Fibroblast of lung (primary cell): ENCODE data around the gene TH. TPM values are rescaled to one million over a fixed set of nuclear protein-coding genes. Genes with fewer than 3 reads are reported as not detected.

Experiments
- DNase-seq, 2 donors: peaks; one replicate each; pipeline versions ENCODE4 v3.0.0 to v3.0.0-alpha.2; 2010; ENCODE audit warnings: low read depth in 2 of 2
- H2AFZ ChIP-seq: 2 replicates; pipeline ENCODE4 v1.5.1; 2012; ENCODE audit warnings: low read length, control low read depth, inconsistent platforms
- H3K27ac ChIP-seq: 2 replicates; pipeline ENCODE4 v1.5.1; 2011; ENCODE audit warnings: low read length, control low read depth; ENCODE audit not compliant: insufficient read depth
- H3K27me3 ChIP-seq: 2 replicates; pipeline ENCODE4 v1.5.1; 2011; ENCODE audit warnings: mild to moderate bottlenecking, low read length; ENCODE audit not compliant: control insufficient read depth, insufficient read depth
- H3K36me3 ChIP-seq: 2 replicates; pipeline ENCODE4 v1.5.1; 2011; ENCODE audit warnings: low read length; ENCODE audit not compliant: control insufficient read depth, insufficient read depth
- H3K4me1 ChIP-seq: 2 replicates; pipeline ENCODE4 v1.5.1; 2011; ENCODE audit warnings: low read length; ENCODE audit not compliant: control insufficient read depth, insufficient read depth; ENCODE audit errors: extremely low read depth
- H3K4me2 ChIP-seq: 2 replicates; pipeline ENCODE4 v1.5.1; 2011; ENCODE audit warnings: low read length, control low read depth; ENCODE audit not compliant: insufficient read depth; ENCODE audit errors: extremely low read depth
- H3K4me3 ChIP-seq, 4 experiments: fragments of 200-600 bp in 1 of 4; sonication (generic) in 1 of 4; replicated peaks in 1 of 4; 2 replicates each; pipeline ENCODE4 v1.5.1; 2011 to 2016; ENCODE audit warnings: low read length in 4 of 4, low read depth in 3 of 4, mild to moderate bottlenecking in 3 of 4, control low read depth in 2 of 4, inconsistent platforms in 1 of 4, mixed read lengths in 1 of 4; ENCODE audit not compliant: insufficient read depth in 1 of 4; ENCODE audit errors: control extremely low read depth in 1 of 4
- H3K79me2 ChIP-seq: 2 replicates; pipeline ENCODE4 v1.5.1; 2012; ENCODE audit warnings: mild to moderate bottlenecking, low read length, inconsistent platforms; ENCODE audit not compliant: control insufficient read depth, insufficient read depth
- H3K9ac ChIP-seq: 2 replicates; pipeline ENCODE4 v1.5.1; 2011; ENCODE audit warnings: mild to moderate bottlenecking, low read length, control low read depth; ENCODE audit not compliant: insufficient read depth
- H3K9me3 ChIP-seq: 2 replicates; pipeline ENCODE4 v1.5.1; 2012; ENCODE audit warnings: low read depth, low read length; ENCODE audit not compliant: control insufficient read depth, insufficient read depth
- H4K20me1 ChIP-seq: 2 replicates; pipeline ENCODE4 v1.5.1; 2011; ENCODE audit warnings: low read length; ENCODE audit not compliant: control insufficient read depth, insufficient read depth; ENCODE audit errors: extremely low read depth
- EZH2 ChIP-seq: IDR thresholded peaks from 2 replicates; pipeline ENCODE4 v1.5.1; 2012; ENCODE audit warnings: low read length, control low read depth, mild to moderate bottlenecking; ENCODE audit errors: missing control alignments
- polyA plus RNA-seq, 2 donors: library from polyadenylated mRNA; depleted of rRNA in 1 of 2; stranded (reverse) in 1 of 2; unstranded in 1 of 2; fragments of >200 nt; gene quantifications; 2 replicates each; pipeline ENCODE4 v1.2.1, GENCODE V29; 2011 to 2012; ENCODE audit warnings: missing spikeins in 1 of 2
- total RNA-seq: library from RNA; depleted of rRNA; stranded (reverse); fragments of >200 nt; gene quantifications from 2 replicates; pipeline ENCODE4 v1.2.1, GENCODE V29; 2014
- TF ChIP-seq, protein P1 (sequence below), 2 donors: IDR thresholded peaks in 1 of 2; conservative IDR thresholded peaks in 1 of 2; 1 replicate in 1 of 2; 2 replicates in 1 of 2; pipeline ENCODE4 v1.5.1; 2011 to 2012; ENCODE audit warnings: low read length in 2 of 2, control low read depth in 1 of 2, inconsistent platforms in 1 of 2, low read depth in 1 of 2, mild to moderate bottlenecking in 1 of 2

The TH gene
- total and polyA plus RNA-seq, 2 donors (not counting 1 experiment from before 2014, with no cell fraction given) = 0.17 TPM; not detected in 1

DNA sequence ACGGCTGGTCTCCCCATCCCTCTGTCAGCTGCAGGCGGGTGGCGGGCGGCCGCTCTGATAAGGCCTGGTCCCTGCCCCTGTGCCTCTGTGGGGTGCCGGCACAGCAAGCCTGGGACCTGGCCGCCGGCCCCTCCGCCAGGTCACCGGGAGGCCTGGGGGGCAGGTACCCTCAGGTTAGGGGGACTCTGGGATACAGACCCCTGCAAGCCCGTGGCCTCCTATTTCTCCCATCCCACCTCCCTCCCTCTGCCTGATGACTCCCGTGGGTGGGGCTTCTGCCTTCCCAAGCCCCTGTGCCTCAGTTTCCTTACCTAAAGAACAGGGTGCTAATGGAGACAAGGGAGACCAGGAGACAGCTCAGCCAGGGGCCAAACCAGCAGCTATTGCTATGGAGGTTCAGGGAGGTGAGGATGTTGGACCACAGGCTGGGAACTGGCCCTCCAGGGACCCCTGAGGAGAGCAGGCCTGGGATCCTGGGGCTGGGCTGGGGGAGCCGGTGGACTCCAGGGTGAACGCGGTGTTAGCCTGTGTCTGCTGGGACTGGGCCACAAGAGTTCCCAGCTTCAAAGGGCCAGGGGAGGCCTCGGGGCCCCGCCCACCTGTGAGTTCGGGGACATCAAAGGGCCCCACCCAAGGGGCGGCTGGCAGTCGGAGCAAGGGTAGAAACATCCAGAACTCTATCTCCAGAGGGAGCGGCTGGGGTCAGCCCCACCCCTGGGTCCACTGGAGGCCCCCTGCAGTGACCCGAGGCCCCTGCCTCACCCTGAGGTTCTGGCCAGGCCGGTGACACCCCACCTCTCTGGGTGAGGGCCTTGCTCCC is 32.0 kb upstream of the TH start:
- H3K4me2 ChIP-seq = no peak overlapping the region
- H3K9ac ChIP-seq = no peak overlapping the region
- TF ChIP-seq EZH2 = no peak
- TF ChIP-seq, protein P1, sequence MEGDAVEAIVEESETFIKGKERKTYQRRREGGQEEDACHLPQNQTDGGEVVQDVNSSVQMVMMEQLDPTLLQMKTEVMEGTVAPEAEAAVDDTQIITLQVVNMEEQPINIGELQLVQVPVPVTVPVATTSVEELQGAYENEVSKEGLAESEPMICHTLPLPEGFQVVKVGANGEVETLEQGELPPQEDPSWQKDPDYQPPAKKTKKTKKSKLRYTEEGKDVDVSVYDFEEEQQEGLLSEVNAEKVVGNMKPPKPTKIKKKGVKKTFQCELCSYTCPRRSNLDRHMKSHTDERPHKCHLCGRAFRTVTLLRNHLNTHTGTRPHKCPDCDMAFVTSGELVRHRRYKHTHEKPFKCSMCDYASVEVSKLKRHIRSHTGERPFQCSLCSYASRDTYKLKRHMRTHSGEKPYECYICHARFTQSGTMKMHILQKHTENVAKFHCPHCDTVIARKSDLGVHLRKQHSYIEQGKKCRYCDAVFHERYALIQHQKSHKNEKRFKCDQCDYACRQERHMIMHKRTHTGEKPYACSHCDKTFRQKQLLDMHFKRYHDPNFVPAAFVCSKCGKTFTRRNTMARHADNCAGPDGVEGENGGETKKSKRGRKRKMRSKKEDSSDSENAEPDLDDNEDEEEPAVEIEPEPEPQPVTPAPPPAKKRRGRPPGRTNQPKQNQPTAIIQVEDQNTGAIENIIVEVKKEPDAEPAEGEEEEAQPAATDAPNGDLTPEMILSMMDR (conservative IDR thresholded peaks at IDR 0.05 in 1 of 2, IDR thresholded peaks at IDR 0.05 in 1 of 2; ENCODE audit: low read depth in 1 of 2, low read length in 2 of 2) = no peak
- H3K36me3 ChIP-seq = no peaks in the 10 kb centered on the region
- H3K27me3 ChIP-seq = no peaks in the 10 kb centered on the region
- no peak overlapping the region for H3K27ac ChIP-seq
- no peak for DNase-seq
- H3K4me1 ChIP-seq = no peaks in the 10 kb centered on the region
- no peaks in the 10 kb centered on the region for H3K9me3 ChIP-seq
- H3K79me2 ChIP-seq = no peaks in the 10 kb centered on the region
- no peak overlapping the region for H2AFZ ChIP-seq
- H4K20me1 ChIP-seq = no peaks in the 10 kb centered on the region
- H3K4me3 ChIP-seq = no peak overlapping the region

GRCh38 chr11:2202900-2203439 is 31.4 kb upstream of the TH start:
- no peak overlapping the region for H3K4me3 ChIP-seq
- no peaks in the 10 kb centered on the region for H3K4me1 ChIP-seq
- H4K20me1 ChIP-seq = no peaks in the 10 kb centered on the region
- no peaks in the 10 kb centered on the region for H3K36me3 ChIP-seq
- H3K9me3 ChIP-seq = no peaks in the 10 kb centered on the region
- TF ChIP-seq EZH2 = no peak
- TF ChIP-seq, protein P1 (conservative IDR thresholded peaks at IDR 0.05 in 1 of 2, IDR thresholded peaks at IDR 0.05 in 1 of 2; ENCODE audit: low read depth in 1 of 2, low read length in 2 of 2) = no peak
- no peak for DNase-seq
- no peak overlapping the region for H3K27ac ChIP-seq
- H3K4me2 ChIP-seq = no peak overlapping the region
- H3K9ac ChIP-seq = no peak overlapping the region
- no peak overlapping the region for H2AFZ ChIP-seq
- H3K27me3 ChIP-seq = no peaks in the 10 kb centered on the region
- no peaks in the 10 kb centered on the region for H3K79me2 ChIP-seq

DNA sequence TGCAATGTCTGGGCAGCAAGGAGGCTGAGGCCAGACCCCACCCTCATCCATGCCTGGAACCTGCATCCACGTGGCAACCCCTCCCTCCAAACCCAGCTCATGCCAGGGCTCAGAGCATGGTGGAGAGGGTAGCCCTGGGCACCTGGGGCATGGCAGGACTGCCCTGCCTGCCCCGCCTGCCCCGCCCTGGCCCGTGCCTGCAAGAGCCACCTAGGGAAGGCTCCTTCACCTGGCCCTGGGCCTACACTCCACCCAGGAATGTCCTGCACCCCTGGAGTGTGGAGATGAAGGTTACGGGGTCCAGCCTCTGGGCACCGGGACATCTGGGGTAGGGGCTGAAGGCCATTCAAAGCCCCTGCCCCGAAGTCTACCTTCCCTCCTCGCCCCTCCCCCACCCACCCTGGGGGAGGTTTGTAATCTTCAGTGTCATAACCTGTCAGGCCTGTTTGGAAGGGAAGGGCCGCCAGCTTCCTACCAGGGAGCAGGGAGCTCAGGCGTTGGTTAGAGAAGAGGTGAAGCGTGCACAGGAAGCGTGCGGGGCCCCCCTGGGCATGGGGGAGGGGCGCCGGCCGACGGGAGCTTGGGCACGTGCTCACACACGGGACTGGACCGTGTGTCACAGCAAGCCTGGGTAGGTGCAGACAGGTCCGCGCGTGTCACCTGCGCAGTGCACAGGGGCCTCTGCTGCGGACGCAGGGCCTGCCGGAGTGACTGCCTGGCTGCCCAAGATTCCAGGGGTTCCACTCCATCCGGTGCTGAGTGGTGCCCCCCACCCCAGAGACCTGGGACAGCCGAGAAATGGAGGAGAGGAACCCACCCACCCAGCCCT is 30.7 kb upstream of the TH start:
- no peaks in the 10 kb centered on the region for H3K9me3 ChIP-seq
- H3K9ac ChIP-seq = no peak overlapping the region
- H3K36me3 ChIP-seq = no peaks in the 10 kb centered on the region
- H3K4me1 ChIP-seq = no peaks in the 10 kb centered on the region
- TF ChIP-seq, protein P1 (conservative IDR thresholded peaks at IDR 0.05 in 1 of 2, IDR thresholded peaks at IDR 0.05 in 1 of 2; ENCODE audit: low read depth in 1 of 2, low read length in 2 of 2) = no peak
- no peak for TF ChIP-seq EZH2
- no peak for DNase-seq
- H3K27me3 ChIP-seq = no peaks in the 10 kb centered on the region
- H4K20me1 ChIP-seq = no peaks in the 10 kb centered on the region
- no peak overlapping the region for H3K4me3 ChIP-seq
- no peaks in the 10 kb centered on the region for H3K79me2 ChIP-seq
- H3K4me2 ChIP-seq = no peak overlapping the region
- no peak overlapping the region for H3K27ac ChIP-seq
- no peak overlapping the region for H2AFZ ChIP-seq
